ENCODE results near the gene KCTD2. TPM values are rescaled to one million over a fixed set of nuclear protein-coding genes. Genes with fewer than 3 reads are reported as not detected.
"Not testable (repeated sequence)": the region's sequence is repeated elsewhere in the genome, so short reads cannot be mapped to it uniquely, and the experiment has no call there.

KCTD2 gene
- total RNA-seq, 1 experiment from 2014 or later = 34.9 TPM

DNA sequence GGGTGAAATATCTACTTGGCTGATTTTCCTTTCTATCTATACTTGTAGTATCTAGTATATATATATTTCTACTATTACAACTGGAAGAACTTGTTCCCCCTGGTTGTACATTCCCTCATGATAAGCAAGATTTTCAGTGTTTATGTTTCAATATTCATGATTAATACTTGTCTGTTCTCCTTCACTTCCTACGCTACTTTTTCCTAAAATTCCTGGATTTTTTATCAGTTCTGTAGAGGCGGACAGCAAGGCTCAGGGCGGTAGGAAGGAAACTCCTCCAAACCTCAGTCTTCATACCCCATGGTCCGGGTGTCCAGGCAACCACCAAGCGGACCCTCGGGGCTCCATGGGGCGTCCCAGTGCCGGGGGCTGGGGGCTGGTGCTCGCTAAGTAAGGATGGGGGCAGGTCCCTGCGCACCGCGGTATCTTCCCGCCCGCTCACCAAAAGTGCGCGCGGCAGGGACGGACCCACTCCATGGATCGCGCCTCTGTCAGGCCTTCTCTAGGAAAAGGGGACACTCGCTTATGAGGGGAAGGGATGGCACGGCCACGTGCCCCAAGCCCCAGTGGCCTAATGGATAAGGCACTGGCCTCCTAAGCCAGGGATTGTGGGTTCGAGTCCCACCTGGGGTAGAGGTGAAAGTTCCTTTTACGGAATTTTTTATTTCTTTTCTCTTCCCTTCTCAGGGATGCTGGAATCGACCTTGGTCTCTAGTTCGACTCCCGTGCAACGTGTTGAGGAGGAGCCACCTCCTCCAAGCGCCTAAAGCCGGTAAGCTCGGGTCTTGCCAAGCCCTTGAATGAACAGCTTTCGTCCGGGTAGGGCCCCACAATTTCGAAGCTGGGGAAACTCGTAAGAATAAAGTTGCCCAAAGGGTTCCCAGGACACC is 13.4 kb upstream of the KCTD2 start:
- no peaks in the 10 kb centered on the region; the same call in 1 of the 2 replicates for H3K36me3 ChIP-seq (replicated peaks; ENCODE audit: control insufficient read depth, insufficient read depth, low read length)
- no peaks in the 10 kb centered on the region for H3K27me3 ChIP-seq (ENCODE audit: control insufficient read depth, insufficient read depth, low read length)
- DNase-seq = peak; percentile 95
- peak overlapping the region; percentile 95 for H3K4me3 ChIP-seq (ENCODE audit: insufficient read depth, low read depth, low read length)

DNA sequence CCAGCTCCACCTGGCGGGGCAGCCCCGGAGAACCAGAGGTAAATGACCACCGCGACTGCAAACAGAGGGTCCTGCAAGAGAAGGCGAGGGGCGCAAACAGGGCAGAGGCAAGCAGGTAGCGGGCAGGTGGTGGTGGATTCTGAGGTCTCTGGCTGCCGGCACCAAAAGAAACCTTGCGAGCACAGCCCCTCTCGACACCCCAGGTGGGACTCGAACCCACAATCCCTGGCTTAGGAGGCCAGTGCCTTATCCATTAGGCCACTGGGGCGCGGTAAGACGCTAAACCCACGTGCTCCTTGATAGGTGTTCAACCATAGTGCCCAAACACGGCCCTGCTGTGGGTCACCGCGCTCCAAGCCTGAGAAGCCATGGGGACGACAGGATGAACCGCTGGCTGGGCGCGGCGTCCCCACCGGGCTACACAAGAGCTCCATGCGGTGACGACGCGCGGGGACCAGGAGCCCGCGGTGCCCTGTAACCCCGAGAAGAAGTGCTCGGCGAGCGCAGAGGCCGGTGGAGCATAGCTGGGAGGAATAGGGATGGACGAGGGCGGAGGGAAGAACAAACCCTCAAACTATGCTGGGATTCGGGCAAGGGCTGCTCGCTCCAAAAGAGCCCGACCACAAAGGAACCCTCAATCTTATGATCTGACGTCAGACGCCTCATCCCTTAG is 12.7 kb upstream of the KCTD2 start:
- Histone ChIP-seq H3K36me3 (replicated peaks; ENCODE audit: control insufficient read depth, insufficient read depth, low read length) (peaks cover 6% of the 10 kb centered on the region), H3K27me3 (ENCODE audit: control insufficient read depth, insufficient read depth, low read length) (no peaks in the 10 kb centered on the region), H3K4me3 (ENCODE audit: insufficient read depth, low read depth, low read length) (peak overlapping the region; percentile 95)
- peak; percentile 88 for DNase-seq

DNA sequence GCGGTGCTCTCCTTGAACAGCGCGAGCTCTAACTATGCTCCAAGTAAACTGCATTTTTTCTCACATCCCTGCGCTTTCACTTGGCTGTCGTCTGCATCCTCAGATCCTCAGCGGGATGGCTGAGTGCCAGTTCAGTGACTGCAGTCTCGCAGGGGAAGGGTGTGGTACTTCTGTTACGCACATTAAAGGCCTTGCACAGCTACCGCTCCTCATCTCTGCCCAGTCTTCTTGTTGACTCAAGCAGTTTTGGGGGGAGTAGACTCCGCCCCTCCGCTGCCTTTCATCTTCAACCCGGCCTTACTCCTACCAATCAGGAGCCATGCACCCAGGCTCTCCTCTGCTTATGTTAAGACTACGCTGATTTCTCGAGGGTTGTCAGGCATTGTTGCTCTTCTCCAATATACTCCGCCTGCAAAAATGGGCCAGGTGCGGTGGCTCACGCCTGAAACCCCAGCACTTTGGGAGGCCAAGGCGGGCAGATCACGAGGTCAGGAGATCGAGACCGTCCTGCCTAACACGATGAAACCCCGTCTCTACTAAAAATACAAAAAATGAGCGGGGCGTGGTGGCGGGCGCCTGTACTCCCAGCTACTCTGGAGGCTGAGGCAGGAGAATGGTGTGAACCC is 10.3 kb upstream of the KCTD2 start:
- Histone ChIP-seq H3K36me3 (replicated peaks; ENCODE audit: control insufficient read depth, insufficient read depth, low read length) (peaks cover 15% of the 10 kb centered on the region), H3K4me3 (ENCODE audit: insufficient read depth, low read depth, low read length) (no peak overlapping the region), H3K27me3 (ENCODE audit: control insufficient read depth, insufficient read depth, low read length) (no peaks in the 10 kb centered on the region)
- peak; percentile 55 for DNase-seq

DNA sequence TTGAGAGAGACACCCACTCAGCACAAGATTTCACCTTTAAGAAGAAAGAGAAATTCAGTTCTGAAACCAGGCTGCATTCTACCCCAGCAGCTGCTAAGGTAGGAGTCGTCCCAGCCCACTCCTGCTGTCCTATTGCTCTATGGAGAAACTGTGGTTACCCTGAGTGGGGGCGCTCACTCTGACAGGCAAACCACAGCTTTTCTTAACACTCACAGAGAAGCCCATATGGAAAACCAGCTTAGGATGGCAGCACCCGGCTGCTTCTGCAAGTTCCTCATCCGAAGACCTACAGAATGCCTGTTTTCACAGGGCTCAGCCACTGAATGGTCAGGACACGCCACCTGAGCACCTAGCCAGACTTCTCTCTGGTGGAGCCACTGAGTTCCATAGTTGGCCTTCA is 7.8 kb upstream of the KCTD2 start:
- Histone ChIP-seq H3K36me3 (replicated peaks; ENCODE audit: control insufficient read depth, insufficient read depth, low read length) (peaks cover 19% of the 10 kb centered on the region), H3K4me3 (ENCODE audit: insufficient read depth, low read depth, low read length) (no peak overlapping the region), H3K27me3 (ENCODE audit: control insufficient read depth, insufficient read depth, low read length) (no peaks in the 10 kb centered on the region)
- no peak for DNase-seq

DNA sequence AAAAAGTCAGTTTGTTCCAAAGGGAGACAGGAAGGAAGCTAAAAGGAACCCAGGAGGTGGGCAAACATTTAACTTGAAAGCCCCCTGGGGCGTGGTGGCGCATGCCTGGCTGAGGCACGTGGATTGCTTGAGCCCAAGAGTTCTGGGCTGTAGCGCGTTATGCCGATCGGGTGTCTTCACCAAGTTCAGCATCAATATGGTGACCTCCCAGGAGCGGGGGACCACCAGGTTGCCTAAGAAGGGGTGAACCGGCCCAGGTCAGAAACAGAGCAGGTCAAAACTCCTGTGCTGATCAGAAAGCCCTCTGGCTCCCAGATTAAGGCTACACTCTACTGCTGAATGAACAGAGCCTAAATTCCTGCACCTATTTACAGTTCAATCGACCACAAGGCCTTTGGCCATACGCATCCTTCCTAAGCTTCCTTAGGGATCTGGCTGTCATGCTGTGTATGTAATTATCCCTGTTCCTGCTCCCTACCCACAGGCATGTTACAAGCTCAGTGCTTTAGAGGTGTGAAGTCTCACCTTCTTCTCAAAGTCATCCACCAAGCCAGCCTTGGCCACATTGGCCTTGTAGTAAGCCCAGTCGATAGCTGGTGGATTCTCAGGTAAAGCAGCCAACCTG is 5.3 kb upstream of the KCTD2 start:
- DNase-seq = peak; percentile 44
- H3K4me3 ChIP-seq (ENCODE audit: insufficient read depth, low read depth, low read length) = no peak overlapping the region

DNA sequence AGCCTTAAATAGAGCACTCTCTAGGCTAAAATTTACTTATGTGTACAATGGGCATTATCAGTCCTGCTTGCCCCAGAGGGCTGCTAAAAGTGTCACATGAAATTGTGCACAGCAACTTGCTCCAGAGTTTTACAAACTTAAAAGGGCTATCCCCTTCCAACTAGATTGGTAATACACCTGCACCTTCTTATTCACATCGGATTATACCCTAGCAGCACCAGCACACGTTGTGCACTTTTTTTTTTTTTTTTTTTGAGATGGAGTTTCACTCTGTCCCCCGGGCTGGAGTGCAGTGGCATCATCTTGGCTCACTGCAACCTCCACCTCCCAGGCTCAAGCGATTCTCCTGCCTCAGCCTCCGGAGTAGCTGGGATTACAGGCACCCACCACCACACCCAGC is 3.2 kb upstream of the KCTD2 start:
- peaks cover 19% of the 10 kb centered on the region for H3K36me3 ChIP-seq (replicated peaks; ENCODE audit: control insufficient read depth, insufficient read depth, low read length)
- H3K27me3 ChIP-seq (ENCODE audit: control insufficient read depth, insufficient read depth, low read length); H3K4me3 ChIP-seq (ENCODE audit: insufficient read depth, low read depth, low read length); DNase-seq: not testable (repeated sequence)

More for the DNA sequence above, 5.3 kb upstream of the KCTD2 start:
- Histone ChIP-seq H3K36me3 (replicated peaks; ENCODE audit: control insufficient read depth, insufficient read depth, low read length) (peaks cover 19% of the 10 kb centered on the region), H3K27me3 (ENCODE audit: control insufficient read depth, insufficient read depth, low read length) (no peaks in the 10 kb centered on the region)

DNA sequence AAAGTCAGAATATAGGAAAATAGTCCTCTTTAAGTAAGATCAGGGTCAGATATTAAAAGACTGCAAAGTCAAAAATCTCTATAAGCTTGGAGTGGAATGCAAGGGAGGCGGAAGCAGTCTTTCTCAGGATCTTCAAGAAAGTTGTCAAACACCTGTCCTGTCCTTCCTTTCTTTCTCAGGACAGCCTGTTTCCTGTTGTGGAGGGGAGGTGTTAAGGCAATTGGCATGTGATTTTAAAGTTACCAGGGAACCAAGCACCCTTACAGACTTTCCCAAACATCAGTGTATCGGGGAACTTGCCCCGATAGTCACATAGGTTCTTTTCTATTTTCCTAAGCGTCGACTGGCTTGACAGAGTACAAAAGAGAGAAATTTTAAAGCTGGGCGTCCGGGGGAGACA is 2.3 kb upstream of the KCTD2 start:
- Histone ChIP-seq H3K4me3 (ENCODE audit: insufficient read depth, low read depth, low read length) (no peak overlapping the region), H3K36me3 (replicated peaks; ENCODE audit: control insufficient read depth, insufficient read depth, low read length) (peaks cover 16% of the 10 kb centered on the region), H3K27me3 (ENCODE audit: control insufficient read depth, insufficient read depth, low read length) (no peaks in the 10 kb centered on the region)
- peak; percentile 58 for DNase-seq

DNA sequence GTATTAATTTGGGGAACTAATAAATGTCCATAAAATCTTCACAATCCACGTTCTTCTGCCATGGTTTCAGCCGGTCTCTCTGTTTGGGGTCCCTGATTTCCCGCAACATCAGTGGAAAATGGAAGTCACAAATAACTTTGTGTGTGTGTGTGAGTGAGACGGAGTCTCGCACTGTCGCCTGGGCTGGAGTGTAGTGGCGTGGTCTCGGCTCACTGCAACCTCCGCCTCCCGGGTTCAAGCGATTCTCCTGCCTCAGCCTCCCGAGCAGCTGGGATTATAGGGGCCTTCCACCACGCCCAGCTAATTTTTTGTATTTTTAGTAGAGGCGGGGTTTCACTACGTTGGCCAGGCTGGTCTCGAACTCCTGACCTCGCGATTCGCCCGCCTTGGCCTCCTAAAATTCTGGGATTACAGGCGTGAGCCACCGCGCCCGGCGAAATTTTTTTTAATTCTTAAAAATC is 1.0 kb upstream of the KCTD2 start:
- Histone ChIP-seq H3K36me3 (replicated peaks; ENCODE audit: control insufficient read depth, insufficient read depth, low read length) (peaks cover 15% of the 10 kb centered on the region), H3K4me3 (ENCODE audit: insufficient read depth, low read depth, low read length) (peak overlapping the region; percentile 98)
- not testable (repeated sequence) for H3K27me3 ChIP-seq (ENCODE audit: control insufficient read depth, insufficient read depth, low read length); DNase-seq

DNA sequence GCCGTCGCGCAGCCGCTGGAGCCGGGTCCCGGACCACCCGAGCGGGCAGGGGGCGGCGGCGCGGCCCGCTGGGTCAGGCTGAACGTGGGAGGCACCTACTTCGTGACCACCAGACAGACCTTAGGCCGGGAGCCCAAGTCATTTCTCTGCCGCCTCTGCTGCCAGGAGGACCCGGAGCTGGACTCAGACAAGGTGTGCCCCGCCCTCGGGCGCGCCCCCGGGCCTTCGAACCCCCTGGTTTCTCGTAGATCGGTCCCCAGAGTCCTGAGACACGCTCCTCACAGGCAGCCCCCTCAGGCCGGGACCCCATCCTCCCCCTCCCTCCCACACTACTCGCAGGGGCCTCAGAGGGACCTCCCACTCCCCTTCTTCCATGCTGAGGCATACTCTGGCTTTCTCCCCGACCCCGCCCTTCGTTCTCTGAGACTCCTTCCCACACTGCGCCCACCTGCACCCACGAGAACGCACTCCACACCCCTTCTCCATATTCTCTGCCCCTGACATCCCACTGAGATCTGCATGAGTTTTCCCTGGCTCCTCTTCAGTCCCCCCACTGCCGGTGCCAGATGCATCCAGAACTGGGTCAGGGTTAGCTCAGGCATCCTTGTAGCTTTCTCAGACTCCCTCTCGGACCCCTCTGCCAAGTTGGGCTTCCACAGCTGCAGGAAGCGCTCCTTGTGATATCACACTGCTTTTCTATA is 523 bp downstream of the KCTD2 start:
- H3K4me3 ChIP-seq (ENCODE audit: insufficient read depth, low read depth, low read length) = peak overlapping the region; percentile 94
- DNase-seq = peak; percentile 70

DNA sequence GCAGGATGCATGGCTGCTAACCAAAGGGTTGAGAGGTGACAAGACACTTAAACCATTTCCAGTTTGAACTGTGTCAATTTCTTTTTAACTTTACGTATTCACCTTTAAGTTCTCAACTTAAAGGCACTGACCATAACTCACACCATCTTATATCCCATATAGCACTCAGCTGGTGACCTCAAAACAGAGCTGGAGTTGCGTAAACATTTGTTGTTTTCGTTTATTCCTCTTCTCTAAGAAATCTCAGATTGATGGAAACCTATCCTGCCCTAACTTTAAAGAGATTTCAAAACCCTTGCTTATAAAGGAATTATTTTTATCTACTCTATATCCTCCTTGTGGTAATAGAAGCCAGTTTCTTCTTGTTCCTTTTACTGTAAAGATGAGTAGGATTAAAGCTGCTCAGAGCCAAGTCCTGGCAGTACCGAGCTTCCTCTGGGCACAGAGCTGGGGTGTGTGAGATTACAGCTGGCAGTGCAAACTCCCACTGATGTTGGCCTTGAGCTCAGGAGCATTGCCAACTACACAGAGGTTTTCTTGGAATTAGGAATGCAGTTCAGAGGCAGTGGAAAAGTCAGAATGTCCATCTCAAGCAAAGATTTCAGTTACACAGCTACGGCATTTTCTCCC is 1.3 kb downstream of the KCTD2 start:
- H3K36me3 ChIP-seq (replicated peaks; ENCODE audit: control insufficient read depth, insufficient read depth, low read length) = peaks cover 17% of the 10 kb centered on the region
- no peaks in the 10 kb centered on the region for H3K27me3 ChIP-seq (ENCODE audit: control insufficient read depth, insufficient read depth, low read length)
- H3K4me3 ChIP-seq (ENCODE audit: insufficient read depth, low read depth, low read length) = peak overlapping the region; percentile 94
- no peak for DNase-seq

More for the DNA sequence above, 523 bp downstream of the KCTD2 start:
- H3K36me3 ChIP-seq (replicated peaks; ENCODE audit: control insufficient read depth, insufficient read depth, low read length) = peaks cover 11% of the 10 kb centered on the region
- no peaks in the 10 kb centered on the region for H3K27me3 ChIP-seq (ENCODE audit: control insufficient read depth, insufficient read depth, low read length)

DNA sequence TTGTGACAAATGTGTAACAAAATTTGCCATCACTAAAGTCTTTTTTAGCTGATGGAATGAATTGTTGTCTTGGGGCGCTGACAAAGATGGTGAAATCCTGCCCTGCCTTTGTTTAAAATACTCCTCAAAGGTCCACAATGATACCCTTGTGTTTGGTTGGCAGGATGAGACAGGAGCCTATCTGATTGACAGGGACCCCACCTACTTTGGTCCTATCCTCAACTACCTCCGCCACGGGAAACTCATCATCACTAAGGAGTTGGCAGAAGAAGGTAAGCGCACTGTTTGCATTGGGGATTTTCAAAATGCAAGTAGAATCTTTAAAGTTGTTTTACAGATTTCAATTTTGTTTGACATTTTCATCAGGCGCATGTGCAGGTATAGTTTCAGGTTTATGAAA is 2.0 kb downstream of the KCTD2 start:
- H3K27me3 ChIP-seq (ENCODE audit: control insufficient read depth, insufficient read depth, low read length) = no peaks in the 10 kb centered on the region
- H3K4me3 ChIP-seq (ENCODE audit: insufficient read depth, low read depth, low read length) = no peak overlapping the region
- peaks cover 19% of the 10 kb centered on the region for H3K36me3 ChIP-seq (replicated peaks; ENCODE audit: control insufficient read depth, insufficient read depth, low read length)
- DNase-seq = no peak

DNA sequence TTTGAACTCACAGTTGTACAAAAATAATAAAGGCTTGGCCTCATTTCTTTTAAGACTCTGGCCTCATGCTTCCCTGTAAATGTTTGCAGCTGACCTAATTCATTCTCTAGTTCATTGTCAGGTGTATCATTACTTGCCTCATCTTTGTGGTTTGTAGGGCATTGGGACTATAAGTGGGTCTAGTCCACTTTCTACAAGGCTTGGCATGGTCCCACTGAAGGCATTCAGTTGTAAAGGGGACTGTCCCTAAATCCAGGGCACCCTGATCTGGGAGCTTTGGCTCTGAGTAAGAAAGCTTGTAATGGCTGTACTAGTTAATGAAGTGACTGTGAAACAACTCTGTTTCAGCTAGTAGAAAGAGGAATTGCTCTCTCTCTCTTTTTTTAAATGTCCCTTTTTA is 2.7 kb downstream of the KCTD2 start:
- Histone ChIP-seq H3K27me3 (ENCODE audit: control insufficient read depth, insufficient read depth, low read length) (no peaks in the 10 kb centered on the region), H3K36me3 (replicated peaks; ENCODE audit: control insufficient read depth, insufficient read depth, low read length) (peaks cover 21% of the 10 kb centered on the region), H3K4me3 (ENCODE audit: insufficient read depth, low read depth, low read length) (no peak overlapping the region)
- no peak for DNase-seq

DNA sequence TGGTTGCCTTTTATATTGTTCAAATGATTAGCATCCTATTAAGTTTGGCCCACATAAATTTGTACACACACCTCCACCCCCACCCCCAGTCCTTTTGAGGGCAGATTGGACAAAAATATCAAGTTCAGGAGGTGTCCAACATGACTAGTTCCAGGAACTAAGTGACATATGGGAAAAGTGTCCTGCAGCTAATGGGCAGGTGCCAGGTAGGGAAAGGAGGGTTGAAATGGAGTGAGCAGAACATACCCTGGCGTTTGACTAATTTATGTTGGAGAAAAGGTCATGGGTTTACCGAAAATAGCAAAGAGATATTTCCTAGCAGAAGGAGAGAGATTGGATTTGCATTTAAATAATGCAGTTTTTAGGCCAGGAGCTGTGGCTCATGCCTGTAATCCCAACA is 4.9 kb downstream of the KCTD2 start:
- no peak for DNase-seq
- peaks cover 21% of the 10 kb centered on the region for H3K36me3 ChIP-seq (replicated peaks; ENCODE audit: control insufficient read depth, insufficient read depth, low read length)
- H3K27me3 ChIP-seq (ENCODE audit: control insufficient read depth, insufficient read depth, low read length) = no peaks in the 10 kb centered on the region
- no peak overlapping the region for H3K4me3 ChIP-seq (ENCODE audit: insufficient read depth, low read depth, low read length)

Data from H7 (cell line).